CD4-positive, alpha-beta memory T cell (primary cell): ENCODE data around the gene LPCAT1. TPM values are rescaled to one million over a fixed set of nuclear protein-coding genes. Genes with fewer than 3 reads are reported as not detected.
"Not testable (repeated sequence)": the region's sequence is repeated elsewhere in the genome, so short reads cannot be mapped to it uniquely, and the experiment has no call there.

Experiments
- CTCF ChIA-PET: fragments of 350-600 bp; sonication (Branson Sonifier 250); formaldehyde crosslinking; loops from one replicate; lab custom pipeline; 2021; ENCODE audit warnings: inconsistent platforms; ENCODE audit not compliant: partially characterized antibody; lab: Charles Lee
- POLR2A ChIA-PET: fragments of 350-600 bp; sonication (Branson Sonifier 250); formaldehyde crosslinking; loops from one replicate; lab custom pipeline; 2021; ENCODE audit not compliant: partially characterized antibody; lab: Charles Lee
- DNase-seq, 5 donors: peaks; one replicate each; pipeline versions ENCODE4 v3.0.0 to v3.0.0-alpha.2; 2020 to 2022; ENCODE audit warnings: mixed read lengths in 1 of 5
- H3K27ac ChIP-seq: one replicate; pipeline ENCODE4 v1.7.0; 2013; ENCODE audit warnings: low read depth, low read length
- H3K27me3 ChIP-seq: 2 replicates; pipeline ENCODE4 v1.7.0; 2013; ENCODE audit warnings: mild to moderate bottlenecking, low read length, moderate library complexity; ENCODE audit not compliant: insufficient read depth
- H3K36me3 ChIP-seq: 2 replicates; pipeline ENCODE4 v1.7.0; 2013; ENCODE audit warnings: mild to moderate bottlenecking, low read length, moderate library complexity; ENCODE audit not compliant: insufficient read depth
- H3K4me1 ChIP-seq: 2 replicates; pipeline ENCODE4 v1.7.0; 2013; ENCODE audit warnings: mild to moderate bottlenecking, low read length, moderate library complexity; ENCODE audit not compliant: insufficient read depth
- H3K4me3 ChIP-seq, 2 donors: one replicate each; pipeline ENCODE4 v1.7.0; 2013; ENCODE audit warnings: low read length in 2 of 2, mild to moderate bottlenecking in 1 of 2
- H3K9me3 ChIP-seq, 2 donors: one replicate each; pipeline ENCODE4 v1.7.0; 2013; ENCODE audit warnings: low read length in 2 of 2, control low read depth in 1 of 2; ENCODE audit not compliant: control insufficient read depth in 1 of 2
- H3K27ac Mint-ChIP-seq, 7 donors: one replicate each; pipeline ENCODE4 v1.8.0; 2020 to 2021; ENCODE audit warnings: mixed read lengths in 7 of 7, mild to moderate bottlenecking in 6 of 7, inconsistent platforms in 3 of 7, moderate library complexity in 3 of 7
- H3K27me3 Mint-ChIP-seq, 2 donors: one replicate each; pipeline ENCODE4 v1.8.0; 2020 to 2021; ENCODE audit warnings: mixed read lengths in 2 of 2
- H3K36me3 Mint-ChIP-seq, 2 donors: one replicate each; pipeline ENCODE4 v1.8.0; 2020 to 2021; ENCODE audit warnings: mixed read lengths in 2 of 2, inconsistent platforms in 1 of 2, mild to moderate bottlenecking in 1 of 2
- H3K4me1 Mint-ChIP-seq, 4 donors: one replicate each; pipeline ENCODE4 v1.8.0; 2020 to 2021; ENCODE audit warnings: mixed read lengths in 4 of 4, mild to moderate bottlenecking in 1 of 4
- H3K4me3 Mint-ChIP-seq, 8 donors: one replicate each; pipeline ENCODE4 v1.8.0; 2020 to 2021; ENCODE audit warnings: mixed read lengths in 8 of 8, mild to moderate bottlenecking in 7 of 8, moderate library complexity in 6 of 8, inconsistent platforms in 3 of 8
- H3K9me3 Mint-ChIP-seq, 8 donors: one replicate each; pipeline ENCODE4 v1.8.0; 2020 to 2021; ENCODE audit warnings: mixed read lengths in 8 of 8, mild to moderate bottlenecking in 5 of 8, inconsistent platforms in 3 of 8, moderate library complexity in 1 of 8
- intact Hi-C: fragments of 100-400 bp; cut with micrococcal nuclease; formaldehyde crosslinking; loops from one replicate; pipeline ENCODE4 v1.15.1; 2023
- polyA plus RNA-seq, 2 donors: library from polyadenylated mRNA; unstranded; fragments of 300-500 nt; fragmentation: Illumina TruSeq; gene quantifications; one replicate each; pipeline ENCODE4 v1.2.3, GENCODE V29; 2021
- total RNA-seq, 2 experiments: library from RNA; stranded (reverse); gene quantifications; one replicate each; pipeline ENCODE4 v1.2.3, GENCODE V29; 2021

Gene LPCAT1
- total and polyA plus RNA-seq, 4 experiments from 2014 or later, result 9.0 to 63.6 (median 47.5) TPM

DNA sequence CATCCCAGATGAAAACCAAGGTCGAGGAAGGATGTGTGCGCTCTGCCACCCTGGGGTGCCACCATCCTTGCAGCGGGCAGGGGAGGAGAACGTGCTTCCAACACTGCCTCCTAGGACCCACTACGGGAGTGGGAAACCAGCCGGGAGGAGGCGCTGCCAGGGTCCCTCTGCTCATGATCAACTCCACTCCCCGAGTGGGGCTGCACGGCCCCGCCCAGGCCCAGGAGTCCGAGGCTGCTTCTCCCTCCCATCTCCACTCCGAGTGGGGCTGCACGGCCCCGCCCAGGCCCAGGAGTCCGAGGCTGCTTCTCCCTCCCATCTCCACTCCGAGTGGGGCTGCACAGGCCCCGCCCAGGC lies 48.2 kb downstream of the LPCAT1 start:
- H3K4me3 Mint-ChIP-seq, H3K27me3 Mint-ChIP-seq, H3K27me3 ChIP-seq, H3K4me1 Mint-ChIP-seq, DNase-seq, H3K4me3 ChIP-seq, H3K4me1 ChIP-seq, H3K27ac Mint-ChIP-seq, POLR2A ChIA-PET, intact Hi-C loops, H3K27ac ChIP-seq, H3K9me3 ChIP-seq, H3K9me3 Mint-ChIP-seq: not testable (repeated sequence)
- peaks cover 17 to 49% of the 10 kb centered on the region in 2 donors for H3K36me3 Mint-ChIP-seq
- CTCF ChIA-PET, result interaction anchor here (1.0 kb wide), 1 partner anchor 307 kb away, joined by 3 read pairs; no protein-coding TSS in a partner anchor
- H3K36me3 ChIP-seq, result peaks cover 42% of the 10 kb centered on the region

- DNase-seq, result no peak
- intact Hi-C loops, result no loop called here
- H3K27ac ChIP-seq, result no peak overlapping the region
- ChIA-PET CTCF (no interaction called here), POLR2A (no interaction called here)
- Mint-ChIP-seq H3K36me3 (peaks cover 17 to 49% of the 10 kb centered on the region in 2 donors), H3K4me3 (no peak overlapping the region), H3K4me1 (peaks cover 0 to 3% (median 3%) of the 10 kb centered on the region in 4 donors), H3K27me3 (no peaks in the 10 kb centered on the region), H3K9me3 (no peaks in the 10 kb centered on the region), H3K27ac (no peak overlapping the region)
- peaks cover 43% of the 10 kb centered on the region for H3K36me3 ChIP-seq
- H3K27me3 ChIP-seq, result no peaks in the 10 kb centered on the region
- H3K4me1 ChIP-seq, result no peaks in the 10 kb centered on the region
- H3K4me3 ChIP-seq, result no peak overlapping the region
- H3K9me3 ChIP-seq, result no peaks in the 10 kb centered on the region
These were observed 48.8 kb downstream of the LPCAT1 start for GRCh38 chr5:1474866-1475543.

- Histone ChIP-seq H3K4me3 (no peak overlapping the region), H3K9me3 (no peaks in the 10 kb centered on the region), H3K27me3 (no peaks in the 10 kb centered on the region), H3K36me3 (peaks cover 43% of the 10 kb centered on the region), H3K4me1 (no peaks in the 10 kb centered on the region), H3K27ac (no peak overlapping the region)
- no peak for DNase-seq
- CTCF ChIA-PET, result no interaction called here
- POLR2A ChIA-PET, result no interaction called here
- Mint-ChIP-seq H3K9me3 (no peaks in the 10 kb centered on the region), H3K27me3 (no peaks in the 10 kb centered on the region), H3K36me3 (peaks cover 17 to 52% of the 10 kb centered on the region in 2 donors), H3K4me1 (peaks cover 0 to 1% (median 0%) of the 10 kb centered on the region in 4 donors), H3K27ac (no peak overlapping the region), H3K4me3 (no peak overlapping the region)
- intact Hi-C loops, result no loop called here
These were observed 49.4 kb downstream of the LPCAT1 start for GRCh38 chr5:1474183-1474839.

DNA sequence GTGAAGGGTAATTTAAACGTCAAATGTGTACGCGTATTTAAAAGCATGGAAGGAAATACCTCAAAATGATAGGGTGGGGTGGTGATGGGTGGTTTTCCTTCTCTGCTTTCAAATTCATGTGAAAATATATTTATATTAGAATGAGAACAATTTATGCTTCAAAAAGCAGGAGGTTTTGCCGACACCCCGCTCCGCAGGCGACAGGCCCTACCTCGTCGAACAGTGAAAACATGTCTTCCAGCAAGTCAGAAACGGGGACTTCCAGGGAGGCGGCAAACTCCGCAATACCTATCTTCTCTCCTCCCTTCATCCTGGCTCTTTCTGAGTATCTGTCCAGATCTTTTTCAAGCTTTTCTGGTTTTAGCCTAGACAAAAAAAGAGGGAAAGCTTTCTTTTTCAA lies 50.0 kb downstream of the LPCAT1 start:
- peak overlapping the region in 1 of 8 donors; percentile 32 for H3K4me3 Mint-ChIP-seq
- Histone ChIP-seq H3K4me1 (no peaks in the 10 kb centered on the region), H3K27ac (no peak overlapping the region), H3K4me3 (no peak overlapping the region), H3K9me3 (no peaks in the 10 kb centered on the region), H3K27me3 (no peaks in the 10 kb centered on the region), H3K36me3 (peaks cover 43% of the 10 kb centered on the region)
- ChIA-PET CTCF (no interaction called here), POLR2A (no interaction called here)
- peaks cover 17 to 51% of the 10 kb centered on the region in 2 donors for H3K36me3 Mint-ChIP-seq
- no peaks in the 10 kb centered on the region for H3K27me3 Mint-ChIP-seq
- intact Hi-C loops, result no loop called here
- no peaks in the 10 kb centered on the region for H3K9me3 Mint-ChIP-seq
- H3K27ac Mint-ChIP-seq, result no peak overlapping the region
- H3K4me1 Mint-ChIP-seq, result peaks cover 0 to 1% (median 0%) of the 10 kb centered on the region in 4 donors
- DNase-seq, result no peak

GRCh38 chr5:1472964-1473628 lies 50.7 kb downstream of the LPCAT1 start:
- POLR2A ChIA-PET, result no interaction called here
- Mint-ChIP-seq H3K4me1 (peaks cover 0 to 1% (median 0%) of the 10 kb centered on the region in 4 donors), H3K27ac (peak overlapping the region in 1 of 7 donors; percentile 59), H3K4me3 (peak overlapping the region in 1 of 8 donors; percentile 32), H3K9me3 (no peaks in the 10 kb centered on the region), H3K36me3 (peaks cover 17 to 51% of the 10 kb centered on the region in 2 donors), H3K27me3 (no peaks in the 10 kb centered on the region)
- DNase-seq, result no peak
- no peaks in the 10 kb centered on the region for H3K27me3 ChIP-seq
- H3K36me3 ChIP-seq, result peaks cover 40% of the 10 kb centered on the region
- intact Hi-C loops, result no loop called here
- no peaks in the 10 kb centered on the region for H3K9me3 ChIP-seq
- H3K4me1 ChIP-seq, result no peaks in the 10 kb centered on the region
- CTCF ChIA-PET, result no interaction called here
- H3K27ac ChIP-seq, result no peak overlapping the region
- H3K4me3 ChIP-seq, result no peak overlapping the region

DNA sequence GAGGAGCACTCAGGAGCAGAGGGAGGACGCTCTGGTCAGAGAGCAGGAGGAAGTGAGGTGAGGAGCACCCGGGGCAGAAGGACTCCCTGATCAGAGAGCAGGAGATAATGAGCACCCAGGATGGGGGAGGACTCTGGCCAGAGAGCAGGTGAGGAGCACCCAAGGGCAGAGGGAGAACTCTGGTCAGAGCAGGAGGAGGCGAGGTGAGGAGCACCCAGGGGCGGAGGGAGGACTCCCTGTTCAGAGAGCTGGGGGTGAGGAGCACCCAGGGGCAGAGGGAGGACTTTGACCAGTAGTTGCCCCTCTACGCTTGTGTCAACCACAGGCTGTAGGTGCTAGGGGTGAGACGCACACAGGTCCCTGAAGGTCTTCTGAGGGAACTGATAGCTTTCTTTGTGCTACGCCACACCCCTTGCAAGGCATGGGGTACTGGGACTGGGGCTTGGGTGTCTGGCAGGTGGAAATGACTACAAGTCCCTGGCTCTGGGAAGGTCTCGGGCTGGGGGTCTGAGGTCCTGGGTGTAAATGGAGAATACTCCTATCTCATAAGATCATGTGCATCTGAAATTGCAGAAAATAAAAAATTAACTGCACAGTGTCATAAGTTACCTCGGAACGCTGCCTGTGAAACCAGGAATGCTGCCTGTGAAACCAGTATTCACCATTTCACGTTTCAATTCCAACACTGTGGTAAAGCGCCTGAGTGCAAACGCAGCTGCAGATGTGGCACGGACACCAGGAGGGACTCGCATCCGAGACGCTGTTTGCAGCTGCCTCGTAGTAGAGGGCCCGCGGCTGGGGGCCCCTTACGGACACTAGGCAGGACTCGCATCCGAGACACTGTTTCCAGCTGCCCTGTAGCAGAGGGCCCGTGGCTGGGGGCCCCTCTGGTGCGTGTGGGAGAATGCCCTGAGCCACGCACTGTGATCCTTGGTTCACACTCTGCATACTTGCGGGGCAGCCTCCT lies 51.5 kb downstream of the LPCAT1 start:
- intact Hi-C loops, result no loop called here
- H3K4me1 ChIP-seq, result no peaks in the 10 kb centered on the region
- Mint-ChIP-seq H3K4me1 (peaks cover 0 to 1% (median 0%) of the 10 kb centered on the region in 4 donors), H3K27me3 (no peaks in the 10 kb centered on the region), H3K9me3 (no peaks in the 10 kb centered on the region), H3K27ac (no peak overlapping the region), H3K36me3 (peaks cover 17 to 46% of the 10 kb centered on the region in 2 donors), H3K4me3 (no peak overlapping the region)
- H3K9me3 ChIP-seq, result no peaks in the 10 kb centered on the region
- peaks cover 37% of the 10 kb centered on the region for H3K36me3 ChIP-seq
- DNase-seq, result no peak
- no peak overlapping the region for H3K27ac ChIP-seq
- H3K27me3 ChIP-seq, result no peaks in the 10 kb centered on the region
- H3K4me3 ChIP-seq, result no peak overlapping the region
- POLR2A ChIA-PET, result no interaction called here
- CTCF ChIA-PET, result no interaction called here
